SK-N-SH treated with all-trans-retinoic acid at 6 μM for 48 hours (cell line): ENCODE data around the gene CNOT9.

Experiments used
- ESRRG ChIP-seq: fragments of 250-450 bp; sonication (Bioruptor Pico); IDR thresholded peaks from 2 replicates; pipeline ENCODE4 v1.6.1; 2021; ENCODE audit warnings: mild to moderate bottlenecking
- PATZ1 ChIP-seq: fragments of 250-450 bp; sonication (Bioruptor Pico); IDR thresholded peaks from 2 replicates; pipeline ENCODE4 v1.8.0; 2020; ENCODE audit warnings: mild to moderate bottlenecking, moderate library complexity, borderline replicate concordance
- POU6F1 ChIP-seq: fragments of 250-450 bp; sonication (Bioruptor Pico); IDR thresholded peaks from 2 replicates; pipeline ENCODE4 v1.8.0; 2021; ENCODE audit warnings: low read depth, mild to moderate bottlenecking, moderate library complexity, borderline replicate concordance
- SNAI2 ChIP-seq: fragments of 250-450 bp; sonication (Bioruptor Pico); IDR thresholded peaks from 2 replicates; pipeline ENCODE4 v1.5.0; 2020; ENCODE audit warnings: mild to moderate bottlenecking, moderate library complexity
- ZC3H10 ChIP-seq: fragments of 250-450 bp; sonication (Bioruptor Pico); IDR thresholded peaks from 2 replicates; pipeline ENCODE4 v1.5.1; 2021; ENCODE audit warnings: mild to moderate bottlenecking, moderate library complexity
- ZFP3 ChIP-seq: fragments of 250-450 bp; sonication (Bioruptor Pico); IDR thresholded peaks from 2 replicates; pipeline ENCODE4 v1.5.0; 2020; ENCODE audit warnings: mild to moderate bottlenecking, moderate library complexity
- ZFP30 ChIP-seq: fragments of 450-650 bp; formaldehyde crosslinking; IDR thresholded peaks from 2 replicates; pipeline ENCODE4 v1.5.0; 2022; ENCODE audit warnings: mild to moderate bottlenecking, moderate library complexity
- ZNF565 ChIP-seq: fragments of 450-650 bp; formaldehyde crosslinking; conservative IDR thresholded peaks from 2 replicates; pipeline ENCODE4 v1.5.0; 2020; ENCODE audit warnings: low read depth, mild to moderate bottlenecking, moderate library complexity

- TF ChIP-seq ESRRG (CRISPR knock-in tag) (no peak), SNAI2 (CRISPR knock-in tag) (no peak), PATZ1 (no peak), ZFP3 (CRISPR knock-in tag) (no peak), ZC3H10 (CRISPR knock-in tag) (no peak), ZNF565 (no peak), POU6F1 (CRISPR knock-in tag) (no peak), ZFP30 (no peak)
Observed at GRCh38 chr2:218555527-218555926, 13.1 kb upstream of the CNOT9 start.
